Peyer's patch (tissue), 4 donors: Measurements from ENCODE around the gene MMP21.

Source experiments
- CTCF ChIP-seq, 6 experiments: fragments of 450-650 bp in 4 of 6; fragments of 200-600 bp in 2 of 6; sonication (generic) in 1 of 6; IDR thresholded peaks; one replicate each; pipeline ENCODE4 v1.5.1; 2017 to 2019; ENCODE audit warnings: antibody characterized with exemption in 6 of 6, mild to moderate bottlenecking in 3 of 6, moderate library complexity in 1 of 6
- POLR2A ChIP-seq, 2 donors: fragments of 450-650 bp; IDR thresholded peaks; one replicate each; pipeline ENCODE4 v1.5.1; 2017; ENCODE audit warnings: antibody characterized with exemption in 2 of 2, mild to moderate bottlenecking in 2 of 2, moderate library complexity in 2 of 2

GRCh38 chr10:125772864-125773180 is 2.8 kb downstream of the MMP21 start:
- TF ChIP-seq POLR2A (IDR thresholded peaks at IDR 0.05) (no peak), CTCF (IDR thresholded peaks at IDR 0.05) (no peak)
